ENCODE data around the gene SECISBP2.

GRCh38 chr9:89364666-89365531, 46.6 kb downstream of the SECISBP2 start:
- TF ChIP-seq CTCF (IDR thresholded peaks at IDR 0.05; ENCODE audit: low read length) (no peak), EZH2 (IDR thresholded peaks at IDR 0.05; ENCODE audit: borderline replicate concordance, low read length) (no peak)
